Tibial nerve (tissue), 4 donors: ENCODE results near the gene ANKS1A. TPM values are rescaled to one million over a fixed set of nuclear protein-coding genes. Genes with fewer than 3 reads are reported as not detected.
"Not testable (repeated sequence)": the region's sequence is repeated elsewhere in the genome, so short reads cannot be mapped to it uniquely, and the experiment has no call there.

Experiments used
- DNase-seq, 2 donors: peaks; one replicate each; pipeline ENCODE4 v3.0.0-alpha.2; 2019; ENCODE audit warnings: low spot score in 2 of 2
- H3K27ac ChIP-seq, 4 donors: fragments of 200-600 bp; sonication (generic) in 3 of 4; one replicate each; pipeline ENCODE4 v1.5.1; 2017 to 2019; ENCODE audit warnings: mild to moderate bottlenecking in 1 of 4
- H3K27me3 ChIP-seq, 2 donors: fragments of 200-600 bp; sonication (generic) in 1 of 2; one replicate each; pipeline versions ENCODE4 v1.5.1 to v1.6.0; 2017 to 2019
- H3K36me3 ChIP-seq, 3 donors: fragments of 200-600 bp; sonication (generic); one replicate each; pipeline ENCODE4 v1.5.1; 2018 to 2019
- H3K4me1 ChIP-seq, 4 donors: fragments of 200-600 bp; sonication (generic) in 3 of 4; one replicate each; pipeline ENCODE4 v1.5.1; 2017 to 2019
- H3K4me3 ChIP-seq, 4 donors: fragments of 200-600 bp; sonication (generic) in 3 of 4; one replicate each; pipeline ENCODE4 v1.5.1; 2017 to 2019; ENCODE audit warnings: mild to moderate bottlenecking in 1 of 4, moderate library complexity in 1 of 4
- H3K9me3 ChIP-seq, 4 donors: fragments of 200-600 bp; sonication (generic) in 3 of 4; one replicate each; pipeline ENCODE4 v1.5.1; 2017 to 2019
- EP300 ChIP-seq, 2 donors: sonication (generic); formaldehyde crosslinking; IDR thresholded peaks; one replicate each; pipeline ENCODE4 v1.6.1; 2017; ENCODE audit warnings: antibody characterized with exemption in 2 of 2, mild to moderate bottlenecking in 1 of 2
- POLR2A ChIP-seq, 2 donors: fragments of 450-650 bp; IDR thresholded peaks; one replicate each; pipeline ENCODE4 v1.6.1; 2017; ENCODE audit warnings: antibody characterized with exemption in 2 of 2, mild to moderate bottlenecking in 2 of 2, moderate library complexity in 2 of 2
- WGBS, 2 donors: methylation state at CpG; one replicate each; pipeline ENCODE4 v1.1.5; 2018; 5-methylcytosine and 5-hydroxymethylcytosine counted together
- total RNA-seq, 4 donors: library from RNA; depleted of rRNA; stranded (reverse); fragments of >200 nt; gene quantifications; one replicate each; pipeline ENCODE4 v1.1.0, GENCODE V29; 2016
- TF ChIP-seq, protein P1 (sequence below), 5 experiments: fragments of 200-600 bp in 3 of 5; fragments of 450-650 bp in 2 of 5; sonication (generic) in 3 of 5; IDR thresholded peaks; one replicate each; pipeline ENCODE4 v1.5.1; 2016 to 2019; ENCODE audit warnings: antibody characterized with exemption in 5 of 5, mild to moderate bottlenecking in 3 of 5, moderate library complexity in 2 of 5

Gene ANKS1A
- total RNA-seq, 4 donors from 2014 or later: 39.3 to 55.9 (median 44.0) TPM

DNA sequence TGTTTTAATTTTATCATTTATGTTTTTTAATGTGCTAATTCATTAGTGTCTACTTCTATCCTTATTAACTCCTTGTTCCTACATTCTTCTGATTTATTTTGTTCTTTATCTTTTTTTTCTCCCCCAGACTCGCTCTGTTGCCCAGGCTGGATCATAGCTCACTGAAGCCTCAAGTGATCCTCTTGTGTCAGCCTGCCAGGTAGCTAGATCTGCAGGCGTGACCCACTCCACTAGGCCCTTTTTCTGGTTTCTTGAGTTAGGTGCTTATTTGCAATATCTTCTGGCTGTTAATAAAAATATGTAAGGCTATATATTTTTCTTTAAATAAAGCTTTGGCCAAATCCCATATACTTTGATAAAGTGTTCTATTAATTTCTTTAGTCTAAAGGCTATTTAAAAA is 4.1 kb upstream of the ANKS1A start:
- Histone ChIP-seq H3K36me3 (peaks cover 0 to 31% (median 0%) of the 10 kb centered on the region in 3 donors), H3K4me3 (no peak overlapping the region), H3K9me3 (no peaks in the 10 kb centered on the region), H3K27me3 (no peaks in the 10 kb centered on the region), H3K27ac (no peak overlapping the region), H3K4me1 (peaks cover 0 to 28% (median 10%) of the 10 kb centered on the region in 4 donors)
- 95 to 97% methylated on average over 2 of the region's 2 CpGs for WGBS, 2 donors
- no peak for DNase-seq
- TF ChIP-seq, protein P1, sequence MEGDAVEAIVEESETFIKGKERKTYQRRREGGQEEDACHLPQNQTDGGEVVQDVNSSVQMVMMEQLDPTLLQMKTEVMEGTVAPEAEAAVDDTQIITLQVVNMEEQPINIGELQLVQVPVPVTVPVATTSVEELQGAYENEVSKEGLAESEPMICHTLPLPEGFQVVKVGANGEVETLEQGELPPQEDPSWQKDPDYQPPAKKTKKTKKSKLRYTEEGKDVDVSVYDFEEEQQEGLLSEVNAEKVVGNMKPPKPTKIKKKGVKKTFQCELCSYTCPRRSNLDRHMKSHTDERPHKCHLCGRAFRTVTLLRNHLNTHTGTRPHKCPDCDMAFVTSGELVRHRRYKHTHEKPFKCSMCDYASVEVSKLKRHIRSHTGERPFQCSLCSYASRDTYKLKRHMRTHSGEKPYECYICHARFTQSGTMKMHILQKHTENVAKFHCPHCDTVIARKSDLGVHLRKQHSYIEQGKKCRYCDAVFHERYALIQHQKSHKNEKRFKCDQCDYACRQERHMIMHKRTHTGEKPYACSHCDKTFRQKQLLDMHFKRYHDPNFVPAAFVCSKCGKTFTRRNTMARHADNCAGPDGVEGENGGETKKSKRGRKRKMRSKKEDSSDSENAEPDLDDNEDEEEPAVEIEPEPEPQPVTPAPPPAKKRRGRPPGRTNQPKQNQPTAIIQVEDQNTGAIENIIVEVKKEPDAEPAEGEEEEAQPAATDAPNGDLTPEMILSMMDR (IDR thresholded peaks at IDR 0.05): no peak
- TF ChIP-seq POLR2A (IDR thresholded peaks at IDR 0.05) (no peak), EP300 (IDR thresholded peaks at IDR 0.05) (no peak)

DNA sequence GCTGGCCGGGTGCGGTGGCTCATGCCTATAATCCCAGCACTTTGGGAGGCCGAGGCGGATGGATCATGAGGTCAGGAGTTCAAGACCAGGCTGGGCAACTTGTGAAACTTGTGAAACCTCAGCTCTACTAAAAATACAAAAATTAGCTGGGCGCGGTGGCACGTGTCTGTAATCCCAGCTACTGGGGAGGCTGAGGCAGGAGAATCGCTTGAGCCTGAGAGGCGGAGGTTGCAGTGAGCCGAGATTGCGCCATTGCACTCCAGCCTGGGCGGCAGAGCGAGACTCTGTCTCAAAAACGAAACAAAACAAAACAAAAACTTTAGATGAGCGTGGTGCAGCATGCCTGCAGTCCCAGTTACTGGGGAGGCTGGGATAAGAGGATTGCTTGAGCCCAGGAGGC is 3.2 kb upstream of the ANKS1A start:
- H3K4me1 ChIP-seq: peaks cover 0 to 37% (median 17%) of the 10 kb centered on the region in 4 donors
- H3K36me3 ChIP-seq: peaks cover 0 to 28% (median 0%) of the 10 kb centered on the region in 3 donors
- not testable (repeated sequence) for H3K4me3 ChIP-seq, H3K27me3 ChIP-seq, H3K27ac ChIP-seq, H3K9me3 ChIP-seq, DNase-seq
- WGBS, 2 donors: 89 to 90% methylated on average over 15 of the region's 15 CpGs

DNA sequence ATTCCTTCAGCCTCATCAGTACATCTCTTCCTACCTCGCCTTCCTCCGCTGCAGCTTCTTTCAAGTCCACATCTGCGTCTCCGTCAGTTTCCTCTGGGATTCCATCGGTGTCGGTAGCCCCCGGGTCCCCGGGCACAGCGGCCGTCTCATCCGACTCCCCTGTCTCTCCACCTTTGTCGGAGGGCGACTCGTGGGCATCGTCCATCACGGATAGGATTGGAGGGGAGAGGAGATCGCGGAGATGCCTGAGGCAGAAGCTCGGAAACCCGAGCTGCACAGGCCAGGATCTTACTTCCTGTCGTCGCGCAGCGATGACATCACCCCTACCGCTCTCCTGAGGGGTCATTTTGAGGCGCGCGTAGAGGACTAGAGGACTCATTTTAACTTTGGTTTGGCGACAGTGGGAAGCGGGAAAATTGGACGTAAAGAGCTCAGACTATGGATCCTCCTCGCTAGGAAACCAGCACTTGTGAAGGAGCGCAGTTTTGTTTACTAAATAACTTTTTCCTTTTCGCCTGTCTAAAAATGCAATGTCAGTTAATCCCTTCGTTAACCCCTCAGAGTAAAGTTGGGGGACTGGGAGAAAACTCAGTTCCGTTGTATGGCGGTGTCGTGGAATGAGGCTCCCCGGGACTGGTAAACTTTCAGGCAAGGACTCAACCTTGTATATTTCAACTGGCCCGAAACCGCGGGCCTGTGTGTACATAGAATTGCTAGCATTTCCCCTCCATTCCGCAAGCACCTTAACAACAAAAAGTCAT is 1.1 kb upstream of the ANKS1A start, which contains the start of gene TAF11:
Gene TAF11 (minus strand): TSS at position 290 of the 761 bp plus-strand sequence. CDS start 85 bp downstream, at position 205.
- Histone ChIP-seq H3K4me1 (peaks cover 0 to 58% (median 18%) of the 10 kb centered on the region in 4 donors), H3K9me3 (no peaks in the 10 kb centered on the region), H3K4me3 (peak within 1 kb of the TSS; percentile 63 to 87 (median 78)), H3K27ac (peak within 1 kb of the TSS; percentile 87 to 94 (median 90)), H3K27me3 (no peaks in the 10 kb centered on the region), H3K36me3 (peaks cover 0 to 9% (median 0%) of the 10 kb centered on the region in 3 donors)
- peak; percentile 93 to 97 for DNase-seq
- TF ChIP-seq POLR2A (IDR thresholded peaks at IDR 0.05) (peak in 1 of 2 donors; percentile 48), EP300 (IDR thresholded peaks at IDR 0.05) (peak; percentile 88 to 98)
- TF ChIP-seq, protein P1 (IDR thresholded peaks at IDR 0.05): peak in 1 of 5 experiments; percentile 42
- 1% methylated on average over 43 of the region's 43 CpGs for WGBS, 2 donors

DNA sequence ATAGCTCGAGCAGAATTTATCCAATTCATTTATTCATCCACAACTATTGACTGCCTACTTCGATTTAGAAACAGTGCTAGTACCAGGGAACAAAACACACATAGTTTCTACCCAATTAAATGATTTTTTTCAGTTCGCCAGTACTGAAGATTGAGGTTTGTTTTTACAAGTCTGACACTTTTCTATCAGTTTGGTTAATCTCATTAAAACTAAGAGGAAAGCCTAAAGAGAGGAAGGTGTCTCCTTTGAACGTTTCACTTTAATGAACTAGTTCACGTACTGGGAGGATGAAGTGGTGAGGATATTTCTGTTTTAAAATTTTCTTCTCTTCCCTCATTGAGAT is 570 bp upstream of the ANKS1A start:
- peaks cover 0 to 9% (median 0%) of the 10 kb centered on the region in 3 donors for H3K36me3 ChIP-seq
- WGBS, 2 donors: 1% methylated on average over 5 of the region's 5 CpGs
- H3K27ac ChIP-seq: peak overlapping the region; percentile 87 to 94 (median 90)
- DNase-seq: no peak
- no peaks in the 10 kb centered on the region for H3K27me3 ChIP-seq
- TF ChIP-seq POLR2A (IDR thresholded peaks at IDR 0.05): no peak
- TF ChIP-seq EP300 (IDR thresholded peaks at IDR 0.05): no peak
- TF ChIP-seq, protein P1 (IDR thresholded peaks at IDR 0.05): no peak
- H3K4me3 ChIP-seq: peak overlapping the region; percentile 63 to 87 (median 78)
- H3K9me3 ChIP-seq: no peaks in the 10 kb centered on the region
- H3K4me1 ChIP-seq: peaks cover 0 to 57% (median 18%) of the 10 kb centered on the region in 4 donors

DNA sequence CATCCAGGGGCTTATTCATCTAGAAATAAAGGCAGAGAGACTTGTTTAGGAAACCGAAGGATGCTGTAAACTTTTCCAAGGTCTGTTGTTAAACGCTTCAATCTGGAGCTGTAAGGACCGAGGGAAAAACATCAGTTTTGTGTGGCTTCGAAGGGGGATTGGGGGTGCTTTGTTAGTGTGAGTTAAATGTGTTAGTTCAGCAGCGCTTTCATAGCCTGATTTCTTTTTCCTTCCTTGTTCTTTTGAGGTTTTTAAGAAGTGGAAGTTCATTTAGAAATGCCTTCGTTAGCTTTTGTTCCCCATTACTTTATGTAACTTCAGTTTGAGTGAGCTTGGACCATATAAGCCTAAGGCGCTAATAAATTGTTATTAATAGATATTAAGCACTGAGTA is 1.5 kb downstream of the ANKS1A start:
- peaks cover 0 to 50% (median 18%) of the 10 kb centered on the region in 4 donors for H3K4me1 ChIP-seq
- no peaks in the 10 kb centered on the region for H3K9me3 ChIP-seq
- DNase-seq: no peak
- WGBS, 2 donors: 39 to 40% methylated on average over 7 of the region's 7 CpGs
- TF ChIP-seq, protein P1 (IDR thresholded peaks at IDR 0.05): no peak
- TF ChIP-seq EP300 (IDR thresholded peaks at IDR 0.05): no peak
- no peak for TF ChIP-seq POLR2A (IDR thresholded peaks at IDR 0.05)
- H3K36me3 ChIP-seq: no peaks in the 10 kb centered on the region
- peak overlapping the region in 2 of 4 donors; percentile 11 to 88 for H3K27ac ChIP-seq
- no peaks in the 10 kb centered on the region for H3K27me3 ChIP-seq
- H3K4me3 ChIP-seq: peak overlapping the region; percentile 63 to 87 (median 78)
